ENCODE results near the gene DDAH1.

DDAH1 gene

GRCh38 chr1:85440612-85441011, 24.3 kb downstream of the DDAH1 start:
- no peak for DNase-seq (ENCODE audit: low spot score)

GRCh38 chr1:85438353-85438752, 26.6 kb downstream of the DDAH1 start:
- no peak for DNase-seq (ENCODE audit: low spot score)

GRCh38 chr1:85437139-85437538, 27.8 kb downstream of the DDAH1 start:
- no peak for DNase-seq (ENCODE audit: low spot score)

GRCh38 chr1:85433096-85433495, 31.9 kb downstream of the DDAH1 start:
- DNase-seq (ENCODE audit: low spot score), result no peak

GRCh38 chr1:85428471-85429089, 36.4 kb downstream of the DDAH1 start:
- DNase-seq (ENCODE audit: low spot score), result no peak

GRCh38 chr1:85427849-85428248, 37.1 kb downstream of the DDAH1 start:
- no peak for DNase-seq (ENCODE audit: low spot score)

- no peak for DNase-seq (ENCODE audit: low spot score)
Observed at GRCh38 chr1:85427331-85427730, 37.6 kb downstream of the DDAH1 start.

- no peak for DNase-seq (ENCODE audit: low spot score)
Observed at GRCh38 chr1:85421179-85421578, 43.8 kb downstream of the DDAH1 start.

- no peak for DNase-seq (ENCODE audit: low spot score)
Observed at GRCh38 chr1:85420199-85420598, 44.8 kb downstream of the DDAH1 start.

GRCh38 chr1:85417876-85418275, 47.1 kb downstream of the DDAH1 start:
- no peak for DNase-seq (ENCODE audit: low spot score)

- no peak for DNase-seq (ENCODE audit: low spot score)
Observed at GRCh38 chr1:85417017-85417416, 47.9 kb downstream of the DDAH1 start.

GRCh38 chr1:85413169-85413568, 51.8 kb downstream of the DDAH1 start:
- DNase-seq (ENCODE audit: low spot score), result no peak

- DNase-seq (ENCODE audit: low spot score), result no peak
Observed at GRCh38 chr1:85411567-85412305, 53.2 kb downstream of the DDAH1 start.

- DNase-seq (ENCODE audit: low spot score), result no peak
Observed at GRCh38 chr1:85409516-85409915, 55.4 kb downstream of the DDAH1 start.

GRCh38 chr1:85407746-85408377, 57.1 kb downstream of the DDAH1 start:
- DNase-seq (ENCODE audit: low spot score), result no peak

- DNase-seq (ENCODE audit: low spot score), result no peak
Observed at GRCh38 chr1:85406887-85407533, 57.9 kb downstream of the DDAH1 start.

GRCh38 chr1:85406081-85406480, 58.9 kb downstream of the DDAH1 start:
- no peak for DNase-seq (ENCODE audit: low spot score)

GRCh38 chr1:85404408-85404807, 60.6 kb downstream of the DDAH1 start:
- no peak for DNase-seq (ENCODE audit: low spot score)

- DNase-seq (ENCODE audit: low spot score), result no peak
Observed at GRCh38 chr1:85398391-85399064, 66.4 kb downstream of the DDAH1 start.

GRCh38 chr1:85397490-85398032, 67.4 kb downstream of the DDAH1 start:
- no peak for DNase-seq (ENCODE audit: low spot score)

- no peak for DNase-seq (ENCODE audit: low spot score)
Observed at GRCh38 chr1:85396194-85396593, 68.8 kb downstream of the DDAH1 start.

- no peak for DNase-seq (ENCODE audit: low spot score)
Observed at GRCh38 chr1:85394130-85394529, 70.8 kb downstream of the DDAH1 start.

Measured in HuH-7.5 (cell line).